ENCODE data around the gene FAM170B.

DNA sequence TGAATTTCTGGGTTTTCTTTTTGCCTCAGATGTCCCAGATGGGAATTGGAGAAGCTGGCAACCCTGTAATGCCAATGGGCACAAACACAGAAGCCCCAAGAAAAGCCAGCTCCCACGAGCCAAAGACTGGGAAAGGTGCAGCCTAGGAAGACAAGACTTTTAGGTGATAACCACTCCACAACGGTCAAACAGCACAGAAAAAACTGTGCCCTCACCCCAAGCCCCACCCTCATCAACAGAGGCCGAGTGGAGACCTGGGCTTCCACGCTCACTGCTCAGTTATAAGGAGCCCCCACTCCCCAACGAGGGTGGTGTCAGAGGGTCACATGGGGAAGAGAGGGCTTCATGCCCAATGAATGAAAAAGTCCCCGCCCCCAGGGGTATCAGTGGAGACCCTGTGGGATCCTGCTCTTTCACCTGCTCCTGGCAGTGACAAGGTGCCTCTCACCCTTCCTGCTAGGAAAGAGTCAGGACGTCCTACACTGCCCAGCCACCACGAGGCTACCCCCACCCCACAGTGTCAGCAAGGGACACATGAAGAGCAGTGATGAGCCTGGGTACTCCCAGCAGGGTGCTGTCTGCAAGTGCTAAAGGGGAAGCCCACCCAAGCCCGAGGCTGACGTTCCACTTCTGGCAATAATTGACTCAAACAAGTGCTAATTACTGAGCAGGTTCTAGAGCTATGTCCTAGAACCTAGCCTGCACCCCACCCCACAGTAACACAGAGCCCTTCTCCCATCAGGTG is 46.0 kb upstream of the FAM170B start:
- TF ChIP-seq, protein P1, sequence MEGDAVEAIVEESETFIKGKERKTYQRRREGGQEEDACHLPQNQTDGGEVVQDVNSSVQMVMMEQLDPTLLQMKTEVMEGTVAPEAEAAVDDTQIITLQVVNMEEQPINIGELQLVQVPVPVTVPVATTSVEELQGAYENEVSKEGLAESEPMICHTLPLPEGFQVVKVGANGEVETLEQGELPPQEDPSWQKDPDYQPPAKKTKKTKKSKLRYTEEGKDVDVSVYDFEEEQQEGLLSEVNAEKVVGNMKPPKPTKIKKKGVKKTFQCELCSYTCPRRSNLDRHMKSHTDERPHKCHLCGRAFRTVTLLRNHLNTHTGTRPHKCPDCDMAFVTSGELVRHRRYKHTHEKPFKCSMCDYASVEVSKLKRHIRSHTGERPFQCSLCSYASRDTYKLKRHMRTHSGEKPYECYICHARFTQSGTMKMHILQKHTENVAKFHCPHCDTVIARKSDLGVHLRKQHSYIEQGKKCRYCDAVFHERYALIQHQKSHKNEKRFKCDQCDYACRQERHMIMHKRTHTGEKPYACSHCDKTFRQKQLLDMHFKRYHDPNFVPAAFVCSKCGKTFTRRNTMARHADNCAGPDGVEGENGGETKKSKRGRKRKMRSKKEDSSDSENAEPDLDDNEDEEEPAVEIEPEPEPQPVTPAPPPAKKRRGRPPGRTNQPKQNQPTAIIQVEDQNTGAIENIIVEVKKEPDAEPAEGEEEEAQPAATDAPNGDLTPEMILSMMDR (IDR thresholded peaks at IDR 0.05) = no peak
- no peak for TF ChIP-seq POLR2A (IDR thresholded peaks at IDR 0.05)

Data from testis (tissue), 2 donors.